ENCODE data around the gene ATXN7L1.
"Not testable (repeated sequence)": the region's sequence is repeated elsewhere in the genome, so short reads cannot be mapped to it uniquely, and the experiment has no call there.

ATXN7L1 gene

GRCh38 chr7:105698531-105698930, 177.9 kb downstream of the ATXN7L1 start:
- Histone ChIP-seq H3K36me3 (ENCODE audit: control insufficient read depth in 2 of 2, insufficient read depth in 2 of 2, low read length in 2 of 2) (peaks cover 0 to 3% of the 10 kb centered on the region in 2 donors), H3K9ac (ENCODE audit: low read length in 2 of 2) (no peak overlapping the region), H3K27me3 (ENCODE audit: control insufficient read depth in 1 of 2, insufficient read depth in 2 of 2, low read length in 2 of 2) (no peaks in the 10 kb centered on the region)

DNA sequence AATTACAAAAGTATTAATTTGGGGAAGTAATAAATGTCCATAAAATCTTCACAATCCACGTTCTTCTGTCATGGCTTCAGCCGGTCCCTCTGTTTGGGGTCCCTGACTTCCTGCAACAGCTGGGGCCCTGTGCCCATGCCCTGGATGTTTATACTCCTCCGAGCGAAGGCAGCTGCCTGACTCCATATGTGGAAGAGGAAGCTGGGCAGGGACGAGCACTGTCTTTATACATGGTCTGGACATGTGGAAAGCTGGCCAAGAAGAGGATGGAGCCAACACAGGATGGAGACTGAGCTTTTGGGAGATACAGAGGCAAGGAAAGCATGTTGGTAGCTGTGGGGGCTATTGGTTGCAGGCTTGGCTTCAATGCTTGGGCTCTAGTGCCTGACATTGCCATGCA, 178.6 kb downstream of the ATXN7L1 start:
- no peak overlapping the region for H3K27ac ChIP-seq (ENCODE audit: low read length)
- H3K27me3 ChIP-seq (ENCODE audit: control insufficient read depth in 1 of 2, insufficient read depth in 2 of 2, low read length in 2 of 2) = no peaks in the 10 kb centered on the region
- peaks cover 2% of the 10 kb centered on the region for H3K4me1 ChIP-seq (ENCODE audit: control insufficient read depth, insufficient read depth, low read length)
- peaks cover 0 to 3% of the 10 kb centered on the region in 2 donors for H3K36me3 ChIP-seq (ENCODE audit: control insufficient read depth in 2 of 2, insufficient read depth in 2 of 2, low read length in 2 of 2)
- no peaks in the 10 kb centered on the region for H3K9me3 ChIP-seq (ENCODE audit: control insufficient read depth in 2 of 2, low read length in 2 of 2)
- no peak overlapping the region for H3K9ac ChIP-seq (ENCODE audit: low read length in 2 of 2)
- H3K4me3 ChIP-seq (ENCODE audit: low read length in 2 of 2) = no peak overlapping the region

More at GRCh38 chr7:105698531-105698930, 177.9 kb downstream of the ATXN7L1 start:
- Histone ChIP-seq H3K4me3 (ENCODE audit: low read length in 2 of 2) (no peak overlapping the region), H3K4me1 (ENCODE audit: control insufficient read depth, insufficient read depth, low read length) (no peaks in the 10 kb centered on the region), H3K27ac (ENCODE audit: low read length) (no peak overlapping the region), H3K9me3 (ENCODE audit: control insufficient read depth in 2 of 2, low read length in 2 of 2) (no peaks in the 10 kb centered on the region)

GRCh38 chr7:105697169-105697568, 179.2 kb downstream of the ATXN7L1 start:
- H3K27me3 ChIP-seq (ENCODE audit: control insufficient read depth in 1 of 2, insufficient read depth in 2 of 2, low read length in 2 of 2); H3K9me3 ChIP-seq (ENCODE audit: control insufficient read depth in 2 of 2, low read length in 2 of 2); H3K27ac ChIP-seq (ENCODE audit: low read length); H3K36me3 ChIP-seq (ENCODE audit: control insufficient read depth in 2 of 2, insufficient read depth in 2 of 2, low read length in 2 of 2); H3K9ac ChIP-seq (ENCODE audit: low read length in 2 of 2); H3K4me1 ChIP-seq (ENCODE audit: control insufficient read depth, insufficient read depth, low read length); H3K4me3 ChIP-seq (ENCODE audit: low read length in 2 of 2): not testable (repeated sequence)

DNA sequence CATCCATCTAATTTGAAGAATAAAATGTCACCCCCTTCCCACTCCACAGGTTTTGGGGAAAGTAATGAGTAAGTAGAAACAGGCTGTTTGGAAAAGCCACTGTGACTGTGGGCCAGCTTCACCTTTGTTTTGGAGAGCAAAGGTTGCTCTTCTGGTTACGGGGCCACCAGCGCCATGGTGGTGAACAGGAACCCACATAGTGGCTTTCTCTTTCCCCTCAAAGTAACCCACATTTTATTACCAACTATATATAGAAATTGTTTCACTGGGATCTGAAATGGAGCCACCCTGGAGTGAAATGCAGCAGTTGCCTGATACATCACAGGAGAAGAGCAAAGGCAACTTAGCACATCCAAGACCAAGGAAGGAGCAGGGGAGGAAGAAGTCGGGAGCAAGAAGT, 182.8 kb downstream of the ATXN7L1 start:
- Histone ChIP-seq H3K4me3 (ENCODE audit: low read length in 2 of 2) (no peak overlapping the region), H3K4me1 (ENCODE audit: control insufficient read depth, insufficient read depth, low read length) (peaks cover 23% of the 10 kb centered on the region), H3K27ac (ENCODE audit: low read length) (no peak overlapping the region), H3K27me3 (ENCODE audit: control insufficient read depth in 1 of 2, insufficient read depth in 2 of 2, low read length in 2 of 2) (no peaks in the 10 kb centered on the region), H3K9me3 (ENCODE audit: control insufficient read depth in 2 of 2, low read length in 2 of 2) (no peaks in the 10 kb centered on the region), H3K36me3 (ENCODE audit: control insufficient read depth in 2 of 2, insufficient read depth in 2 of 2, low read length in 2 of 2) (peaks cover 0 to 3% of the 10 kb centered on the region in 2 donors), H3K9ac (ENCODE audit: low read length in 2 of 2) (no peak overlapping the region)

- peak overlapping the region in 1 of 2 donors; percentile 66 for H3K9ac ChIP-seq (ENCODE audit: low read length in 2 of 2)
- peaks cover 23% of the 10 kb centered on the region for H3K4me1 ChIP-seq (ENCODE audit: control insufficient read depth, insufficient read depth, low read length)
- H3K27ac ChIP-seq (ENCODE audit: low read length) = peak overlapping the region; percentile 78
- H3K36me3 ChIP-seq (ENCODE audit: control insufficient read depth in 2 of 2, insufficient read depth in 2 of 2, low read length in 2 of 2) = peaks cover 0 to 3% of the 10 kb centered on the region in 2 donors
- peak overlapping the region; percentile 67 to 77 for H3K4me3 ChIP-seq (ENCODE audit: low read length in 2 of 2)
- H3K27me3 ChIP-seq (ENCODE audit: control insufficient read depth in 1 of 2, insufficient read depth in 2 of 2, low read length in 2 of 2) = no peaks in the 10 kb centered on the region
- H3K9me3 ChIP-seq (ENCODE audit: control insufficient read depth in 2 of 2, low read length in 2 of 2) = no peaks in the 10 kb centered on the region
Observed at GRCh38 chr7:105691680-105692564, 184.5 kb downstream of the ATXN7L1 start.

GRCh38 chr7:105691082-105691679, 185.2 kb downstream of the ATXN7L1 start:
- Histone ChIP-seq H3K27me3 (ENCODE audit: control insufficient read depth in 1 of 2, insufficient read depth in 2 of 2, low read length in 2 of 2) (no peaks in the 10 kb centered on the region), H3K9me3 (ENCODE audit: control insufficient read depth in 2 of 2, low read length in 2 of 2) (no peaks in the 10 kb centered on the region), H3K4me1 (ENCODE audit: control insufficient read depth, insufficient read depth, low read length) (peaks cover 23% of the 10 kb centered on the region), H3K36me3 (ENCODE audit: control insufficient read depth in 2 of 2, insufficient read depth in 2 of 2, low read length in 2 of 2) (peaks cover 0 to 3% of the 10 kb centered on the region in 2 donors), H3K27ac (ENCODE audit: low read length) (peak overlapping the region; percentile 78), H3K9ac (ENCODE audit: low read length in 2 of 2) (peak overlapping the region; percentile 66 to 73), H3K4me3 (ENCODE audit: low read length in 2 of 2) (peak overlapping the region; percentile 67 to 77)

DNA sequence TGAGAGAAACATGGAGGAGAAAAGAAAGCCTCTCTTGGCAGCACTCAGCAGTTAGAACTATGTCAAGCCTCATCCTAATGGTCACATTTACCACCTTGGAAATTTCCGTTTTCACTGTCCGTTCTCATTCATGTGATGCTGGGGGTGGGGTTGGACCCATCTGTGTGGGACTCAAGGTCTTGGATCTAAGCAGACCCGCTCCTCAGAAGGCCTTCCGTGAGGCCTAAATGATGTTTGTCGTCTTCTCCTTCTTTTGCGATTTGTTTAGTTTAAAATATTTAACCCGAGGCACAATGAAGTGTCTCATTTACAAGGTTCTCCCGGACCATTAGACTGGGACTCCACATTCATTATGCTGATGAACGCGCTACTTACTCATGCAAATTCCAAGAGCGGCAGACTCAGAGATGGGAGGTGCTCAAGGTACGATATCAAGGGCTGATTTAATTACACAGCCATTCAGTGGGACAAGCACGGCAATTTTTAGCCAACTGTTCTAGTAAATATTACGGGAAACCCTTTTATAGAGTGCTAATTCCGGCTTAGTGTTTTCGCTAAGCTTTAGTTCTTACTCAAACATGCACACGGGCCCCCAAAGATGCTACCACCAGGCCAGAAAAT, 186.0 kb downstream of the ATXN7L1 start:
- Histone ChIP-seq H3K36me3 (ENCODE audit: control insufficient read depth in 2 of 2, insufficient read depth in 2 of 2, low read length in 2 of 2) (no peaks in the 10 kb centered on the region), H3K9ac (ENCODE audit: low read length in 2 of 2) (peak overlapping the region; percentile 66 to 73), H3K4me3 (ENCODE audit: low read length in 2 of 2) (peak overlapping the region; percentile 67 to 77), H3K4me1 (ENCODE audit: control insufficient read depth, insufficient read depth, low read length) (peaks cover 23% of the 10 kb centered on the region), H3K27me3 (ENCODE audit: control insufficient read depth in 1 of 2, insufficient read depth in 2 of 2, low read length in 2 of 2) (no peaks in the 10 kb centered on the region), H3K27ac (ENCODE audit: low read length) (peak overlapping the region; percentile 78), H3K9me3 (ENCODE audit: control insufficient read depth in 2 of 2, low read length in 2 of 2) (no peaks in the 10 kb centered on the region)

GRCh38 chr7:105689067-105689819, 187.2 kb downstream of the ATXN7L1 start:
- H3K27ac ChIP-seq (ENCODE audit: low read length) = peak overlapping the region; percentile 78
- H3K36me3 ChIP-seq (ENCODE audit: control insufficient read depth in 2 of 2, insufficient read depth in 2 of 2, low read length in 2 of 2) = no peaks in the 10 kb centered on the region
- peaks cover 23% of the 10 kb centered on the region for H3K4me1 ChIP-seq (ENCODE audit: control insufficient read depth, insufficient read depth, low read length)
- H3K9ac ChIP-seq (ENCODE audit: low read length in 2 of 2) = no peak overlapping the region
- H3K27me3 ChIP-seq (ENCODE audit: control insufficient read depth in 1 of 2, insufficient read depth in 2 of 2, low read length in 2 of 2) = no peaks in the 10 kb centered on the region
- no peaks in the 10 kb centered on the region for H3K9me3 ChIP-seq (ENCODE audit: control insufficient read depth in 2 of 2, low read length in 2 of 2)
- H3K4me3 ChIP-seq (ENCODE audit: low read length in 2 of 2) = no peak overlapping the region

GRCh38 chr7:105688617-105689016, 187.8 kb downstream of the ATXN7L1 start:
- H3K9ac ChIP-seq (ENCODE audit: low read length in 2 of 2) = no peak overlapping the region
- no peak overlapping the region for H3K4me3 ChIP-seq (ENCODE audit: low read length in 2 of 2)
- H3K36me3 ChIP-seq (ENCODE audit: control insufficient read depth in 2 of 2, insufficient read depth in 2 of 2, low read length in 2 of 2) = no peaks in the 10 kb centered on the region
- no peaks in the 10 kb centered on the region for H3K9me3 ChIP-seq (ENCODE audit: control insufficient read depth in 2 of 2, low read length in 2 of 2)
- H3K4me1 ChIP-seq (ENCODE audit: control insufficient read depth, insufficient read depth, low read length) = peaks cover 23% of the 10 kb centered on the region
- no peaks in the 10 kb centered on the region for H3K27me3 ChIP-seq (ENCODE audit: control insufficient read depth in 1 of 2, insufficient read depth in 2 of 2, low read length in 2 of 2)
- no peak overlapping the region for H3K27ac ChIP-seq (ENCODE audit: low read length)

GRCh38 chr7:105685161-105685560, 191.2 kb downstream of the ATXN7L1 start:
- no peak overlapping the region for H3K4me3 ChIP-seq (ENCODE audit: low read length in 2 of 2)
- no peaks in the 10 kb centered on the region for H3K27me3 ChIP-seq (ENCODE audit: control insufficient read depth in 1 of 2, insufficient read depth in 2 of 2, low read length in 2 of 2)
- no peaks in the 10 kb centered on the region for H3K9me3 ChIP-seq (ENCODE audit: control insufficient read depth in 2 of 2, low read length in 2 of 2)
- no peak overlapping the region for H3K9ac ChIP-seq (ENCODE audit: low read length in 2 of 2)
- H3K36me3 ChIP-seq (ENCODE audit: control insufficient read depth in 2 of 2, insufficient read depth in 2 of 2, low read length in 2 of 2) = no peaks in the 10 kb centered on the region
- H3K4me1 ChIP-seq (ENCODE audit: control insufficient read depth, insufficient read depth, low read length) = peaks cover 11% of the 10 kb centered on the region
- no peak overlapping the region for H3K27ac ChIP-seq (ENCODE audit: low read length)

Data from stomach smooth muscle (tissue), 2 donors.